BE2C (cell line): Measurements from ENCODE around the gene ESYT3.

Source experiments
- DNase-seq: peaks from one replicate; pipeline ENCODE4 v3.0.0-alpha.2; 2020
- H3K27me3 ChIP-seq: fragments of 250-450 bp; sonication (Bioruptor Pico); 2 replicates; pipeline ENCODE4 v1.5.1; 2020; ENCODE audit warnings: mild to moderate bottlenecking
- H3K36me3 ChIP-seq: fragments of 250-450 bp; sonication (Bioruptor Pico); 2 replicates; pipeline ENCODE4 v1.5.1; 2020; ENCODE audit warnings: mild to moderate bottlenecking
- H3K4me1 ChIP-seq: fragments of 250-450 bp; sonication (Bioruptor Pico); 2 replicates; pipeline ENCODE4 v1.5.1; 2020
- H3K4me3 ChIP-seq: 2 replicates; pipeline ENCODE4 v1.5.1; 2011; ENCODE audit warnings: low read depth, low read length
- H3K9me3 ChIP-seq: fragments of 250-450 bp; sonication (Bioruptor Pico); 2 replicates; pipeline ENCODE4 v1.5.1; 2020
- CTCF ChIP-seq: IDR thresholded peaks from 2 replicates; pipeline ENCODE4 v1.5.1; 2012; ENCODE audit warnings: mild to moderate bottlenecking, low read depth, low read length

The ESYT3 gene

DNA sequence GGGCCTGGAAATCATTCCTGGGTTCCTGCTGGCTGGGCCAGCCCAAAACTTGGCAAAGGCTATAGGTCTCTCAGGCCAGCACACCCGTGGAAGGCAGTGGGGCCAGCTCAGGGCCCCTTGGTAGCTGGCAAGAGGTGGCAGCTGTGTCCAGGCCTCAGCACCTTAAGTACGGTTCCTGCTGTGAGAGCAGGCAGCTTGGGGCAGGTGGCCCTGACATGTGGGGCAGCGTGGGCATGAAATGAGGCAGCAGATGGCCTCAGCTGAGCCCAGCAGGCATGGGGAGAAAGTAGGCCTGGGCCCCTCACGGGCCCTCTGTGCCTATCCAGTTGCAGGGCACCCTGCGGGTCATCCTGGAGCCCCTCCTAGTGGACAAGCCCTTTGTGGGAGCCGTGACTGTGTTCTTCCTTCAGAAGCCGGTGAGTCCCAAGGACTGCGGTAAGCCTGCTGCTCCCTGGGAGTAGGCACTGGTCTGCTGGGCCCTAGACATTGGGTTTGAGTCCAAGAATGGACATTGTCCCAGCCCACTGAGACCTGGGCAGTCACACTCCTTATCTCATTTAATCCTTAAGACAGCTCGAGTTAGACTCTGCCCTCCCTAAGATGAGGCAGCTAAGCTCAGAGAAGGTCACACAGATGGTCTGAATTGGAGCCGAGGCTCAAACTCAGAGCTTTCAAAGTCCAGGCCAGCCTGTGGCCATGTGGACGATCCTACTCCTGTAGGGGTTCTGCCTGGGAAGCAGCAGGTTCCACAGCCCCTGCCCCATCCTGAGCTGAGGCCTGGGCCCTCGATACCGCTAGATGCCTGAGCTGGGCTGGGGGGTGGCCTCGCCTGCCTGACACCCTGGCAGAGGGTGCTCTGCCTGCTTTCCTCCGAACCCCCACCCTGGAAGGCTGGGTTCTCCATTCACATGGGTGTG is 25.5 kb downstream of the ESYT3 start:
- no peak for DNase-seq
- Histone ChIP-seq H3K4me3 (no peak overlapping the region), H3K9me3 (no peaks in the 10 kb centered on the region), H3K36me3 (no peaks in the 10 kb centered on the region), H3K4me1 (no peaks in the 10 kb centered on the region), H3K27me3 (no peaks in the 10 kb centered on the region)
- no peak for TF ChIP-seq CTCF

DNA sequence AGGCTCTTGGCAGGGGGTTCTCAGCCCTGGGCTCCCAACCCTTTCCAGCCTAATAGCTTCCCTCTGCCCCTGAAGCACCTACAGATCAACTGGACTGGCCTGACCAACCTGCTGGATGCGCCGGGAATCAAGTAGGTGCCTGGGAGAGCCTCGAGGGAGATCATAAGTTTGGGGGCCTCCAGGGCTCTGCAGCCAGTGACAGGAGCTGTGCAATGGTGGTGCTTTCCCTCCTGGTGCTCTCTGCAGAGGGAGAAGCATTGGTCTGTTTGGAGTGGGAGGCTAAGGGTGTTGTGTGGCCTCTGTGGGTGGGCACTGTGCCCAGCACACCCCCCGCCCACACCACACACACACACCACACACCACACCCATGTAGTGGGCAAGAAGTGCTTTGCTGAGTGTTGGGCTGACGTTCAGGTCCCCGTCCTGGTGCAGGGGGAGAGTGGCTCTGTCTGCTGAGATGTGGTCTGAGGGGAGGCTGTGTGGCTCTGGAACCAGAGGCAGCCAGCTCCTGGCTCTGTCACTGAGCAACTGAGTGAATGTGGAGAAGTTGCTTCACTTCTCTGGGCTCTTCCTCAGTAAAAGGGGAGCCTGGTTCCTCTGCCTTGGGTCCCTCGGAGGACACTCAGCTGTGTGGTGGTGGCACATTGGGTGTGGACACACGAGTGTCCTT is 26.3 kb downstream of the ESYT3 start:
- H3K27me3 ChIP-seq, result no peaks in the 10 kb centered on the region
- no peaks in the 10 kb centered on the region for H3K9me3 ChIP-seq
- no peak for DNase-seq
- no peak overlapping the region for H3K4me3 ChIP-seq
- H3K36me3 ChIP-seq, result no peaks in the 10 kb centered on the region
- no peak for TF ChIP-seq CTCF
- H3K4me1 ChIP-seq, result no peaks in the 10 kb centered on the region

DNA sequence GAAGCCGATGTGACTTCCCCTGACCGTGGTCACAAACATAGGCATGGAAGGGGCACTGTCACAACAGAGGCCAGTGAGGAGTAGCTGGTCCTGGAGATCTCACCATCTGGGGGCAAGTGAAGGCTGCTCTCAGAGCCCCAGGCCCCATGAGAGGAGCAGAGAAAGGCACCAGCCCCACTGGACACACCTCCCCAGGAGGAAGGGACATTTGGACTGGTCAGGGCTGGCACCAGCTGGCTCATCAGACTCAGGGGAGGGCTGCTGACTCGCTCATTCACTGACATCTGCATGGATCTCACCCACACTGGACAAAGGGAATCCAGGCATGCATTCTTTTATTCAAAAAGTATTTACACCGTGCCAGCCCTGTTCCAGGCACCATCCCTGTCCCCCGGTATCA is 26.8 kb downstream of the ESYT3 start:
- Histone ChIP-seq H3K36me3 (no peaks in the 10 kb centered on the region), H3K4me3 (no peak overlapping the region), H3K27me3 (no peaks in the 10 kb centered on the region), H3K4me1 (no peaks in the 10 kb centered on the region), H3K9me3 (no peaks in the 10 kb centered on the region)
- no peak for DNase-seq
- TF ChIP-seq CTCF, result no peak

DNA sequence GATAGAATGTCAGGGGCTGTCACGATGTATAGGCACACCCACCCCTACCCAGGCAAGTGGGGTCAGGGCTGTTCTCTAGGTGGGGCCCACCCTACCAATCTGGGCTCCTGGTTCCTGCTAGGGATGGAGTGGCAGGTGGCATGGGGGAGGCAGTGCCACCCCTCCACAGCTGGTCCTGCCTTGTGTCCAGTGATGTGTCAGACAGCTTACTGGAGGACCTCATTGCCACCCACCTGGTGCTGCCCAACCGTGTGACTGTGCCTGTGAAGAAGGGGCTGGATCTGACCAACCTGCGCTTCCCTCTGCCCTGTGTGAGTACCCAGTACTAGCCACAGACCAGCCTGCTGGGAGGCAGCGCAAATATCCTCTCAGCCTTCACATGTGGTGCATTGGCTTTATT is 27.5 kb downstream of the ESYT3 start:
- H3K36me3 ChIP-seq, result no peaks in the 10 kb centered on the region
- no peaks in the 10 kb centered on the region for H3K27me3 ChIP-seq
- no peak for TF ChIP-seq CTCF
- DNase-seq, result no peak
- no peak overlapping the region for H3K4me3 ChIP-seq
- no peaks in the 10 kb centered on the region for H3K9me3 ChIP-seq
- H3K4me1 ChIP-seq, result no peaks in the 10 kb centered on the region

GRCh38 chr3:138463724-138464490 is 29.5 kb downstream of the ESYT3 start:
- H3K4me3 ChIP-seq, result no peak overlapping the region
- H3K27me3 ChIP-seq, result no peaks in the 10 kb centered on the region
- TF ChIP-seq CTCF, result no peak
- H3K4me1 ChIP-seq, result no peaks in the 10 kb centered on the region
- no peaks in the 10 kb centered on the region for H3K36me3 ChIP-seq
- H3K9me3 ChIP-seq, result no peaks in the 10 kb centered on the region
- no peak for DNase-seq
